ENCODE measurements around the gene PTPRE.

PTPRE gene

DNA sequence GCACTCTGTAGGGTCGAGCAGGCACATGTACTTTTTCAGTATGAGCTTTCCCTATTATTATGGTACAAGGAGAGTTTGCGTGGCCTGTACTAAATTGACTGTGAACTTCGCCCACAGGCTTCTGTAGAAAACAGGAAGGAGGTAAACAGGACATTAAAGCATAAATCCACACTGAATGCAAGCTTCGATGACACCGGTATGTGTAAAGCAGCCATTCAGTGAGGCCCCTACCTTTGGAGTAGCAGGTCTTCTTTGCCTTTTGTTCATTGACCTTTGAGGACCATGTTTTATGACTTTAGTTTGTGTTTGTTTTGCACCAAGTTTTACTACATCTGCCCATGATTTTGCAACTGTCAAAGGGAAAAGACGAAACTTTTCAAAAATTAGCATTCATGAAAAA is 204.8 kb downstream of the PTPRE start:
- DNase-seq (ENCODE audit: low read depth in 1 of 2, low spot score in 1 of 2) = no peak
- Histone ChIP-seq H3K27ac (replicated peaks) (no peak overlapping the region), H3K4me3 (replicated peaks; ENCODE audit: insufficient read depth, low read length) (no peak overlapping the region), H3K27me3 (ENCODE audit: insufficient read depth, poor library complexity, severe bottlenecking) (no peaks in the 10 kb centered on the region)
- TF ChIP-seq, protein P1, sequence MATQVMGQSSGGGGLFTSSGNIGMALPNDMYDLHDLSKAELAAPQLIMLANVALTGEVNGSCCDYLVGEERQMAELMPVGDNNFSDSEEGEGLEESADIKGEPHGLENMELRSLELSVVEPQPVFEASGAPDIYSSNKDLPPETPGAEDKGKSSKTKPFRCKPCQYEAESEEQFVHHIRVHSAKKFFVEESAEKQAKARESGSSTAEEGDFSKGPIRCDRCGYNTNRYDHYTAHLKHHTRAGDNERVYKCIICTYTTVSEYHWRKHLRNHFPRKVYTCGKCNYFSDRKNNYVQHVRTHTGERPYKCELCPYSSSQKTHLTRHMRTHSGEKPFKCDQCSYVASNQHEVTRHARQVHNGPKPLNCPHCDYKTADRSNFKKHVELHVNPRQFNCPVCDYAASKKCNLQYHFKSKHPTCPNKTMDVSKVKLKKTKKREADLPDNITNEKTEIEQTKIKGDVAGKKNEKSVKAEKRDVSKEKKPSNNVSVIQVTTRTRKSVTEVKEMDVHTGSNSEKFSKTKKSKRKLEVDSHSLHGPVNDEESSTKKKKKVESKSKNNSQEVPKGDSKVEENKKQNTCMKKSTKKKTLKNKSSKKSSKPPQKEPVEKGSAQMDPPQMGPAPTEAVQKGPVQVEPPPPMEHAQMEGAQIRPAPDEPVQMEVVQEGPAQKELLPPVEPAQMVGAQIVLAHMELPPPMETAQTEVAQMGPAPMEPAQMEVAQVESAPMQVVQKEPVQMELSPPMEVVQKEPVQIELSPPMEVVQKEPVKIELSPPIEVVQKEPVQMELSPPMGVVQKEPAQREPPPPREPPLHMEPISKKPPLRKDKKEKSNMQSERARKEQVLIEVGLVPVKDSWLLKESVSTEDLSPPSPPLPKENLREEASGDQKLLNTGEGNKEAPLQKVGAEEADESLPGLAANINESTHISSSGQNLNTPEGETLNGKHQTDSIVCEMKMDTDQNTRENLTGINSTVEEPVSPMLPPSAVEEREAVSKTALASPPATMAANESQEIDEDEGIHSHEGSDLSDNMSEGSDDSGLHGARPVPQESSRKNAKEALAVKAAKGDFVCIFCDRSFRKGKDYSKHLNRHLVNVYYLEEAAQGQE (IDR thresholded peaks at IDR 0.05; ENCODE audit: insufficient replicate concordance, low read depth) = no peak
- TF ChIP-seq, protein P2, sequence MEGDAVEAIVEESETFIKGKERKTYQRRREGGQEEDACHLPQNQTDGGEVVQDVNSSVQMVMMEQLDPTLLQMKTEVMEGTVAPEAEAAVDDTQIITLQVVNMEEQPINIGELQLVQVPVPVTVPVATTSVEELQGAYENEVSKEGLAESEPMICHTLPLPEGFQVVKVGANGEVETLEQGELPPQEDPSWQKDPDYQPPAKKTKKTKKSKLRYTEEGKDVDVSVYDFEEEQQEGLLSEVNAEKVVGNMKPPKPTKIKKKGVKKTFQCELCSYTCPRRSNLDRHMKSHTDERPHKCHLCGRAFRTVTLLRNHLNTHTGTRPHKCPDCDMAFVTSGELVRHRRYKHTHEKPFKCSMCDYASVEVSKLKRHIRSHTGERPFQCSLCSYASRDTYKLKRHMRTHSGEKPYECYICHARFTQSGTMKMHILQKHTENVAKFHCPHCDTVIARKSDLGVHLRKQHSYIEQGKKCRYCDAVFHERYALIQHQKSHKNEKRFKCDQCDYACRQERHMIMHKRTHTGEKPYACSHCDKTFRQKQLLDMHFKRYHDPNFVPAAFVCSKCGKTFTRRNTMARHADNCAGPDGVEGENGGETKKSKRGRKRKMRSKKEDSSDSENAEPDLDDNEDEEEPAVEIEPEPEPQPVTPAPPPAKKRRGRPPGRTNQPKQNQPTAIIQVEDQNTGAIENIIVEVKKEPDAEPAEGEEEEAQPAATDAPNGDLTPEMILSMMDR (IDR thresholded peaks at IDR 0.05; ENCODE audit: insufficient read depth, low read length) = no peak
- TF ChIP-seq GABPA (IDR thresholded peaks at IDR 0.05; ENCODE audit: low read depth) (no peak), POLR2AphosphoS5 (IDR thresholded peaks at IDR 0.05; ENCODE audit: low read depth) (no peak), SPI1 (IDR thresholded peaks at IDR 0.05; ENCODE audit: borderline replicate concordance, low read depth) (no peak)

DNA sequence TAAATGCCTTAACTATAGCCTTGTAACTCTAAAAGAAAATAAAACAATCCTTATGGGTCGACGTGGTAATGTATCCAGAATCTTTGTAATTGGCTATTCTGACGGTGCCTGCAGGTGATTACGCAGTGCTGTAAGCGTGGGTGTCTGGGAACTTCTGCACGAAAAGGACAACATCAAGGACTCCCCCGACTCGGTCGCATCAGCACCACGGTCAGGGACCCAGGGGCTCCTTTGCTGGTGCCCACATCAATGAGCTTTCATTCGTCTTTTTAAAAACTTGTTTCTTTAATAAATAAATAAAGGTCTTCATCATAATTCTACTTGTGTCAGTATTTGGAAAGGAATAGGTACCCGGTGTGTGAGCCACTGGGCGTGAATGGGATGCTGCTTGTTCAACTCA is 206.1 kb downstream of the PTPRE start:
- H3K27ac ChIP-seq (replicated peaks) = no peak overlapping the region
- no peaks in the 10 kb centered on the region for H3K27me3 ChIP-seq (ENCODE audit: insufficient read depth, poor library complexity, severe bottlenecking)
- TF ChIP-seq, protein P1 (IDR thresholded peaks at IDR 0.05; ENCODE audit: insufficient replicate concordance, low read depth) = peak; percentile 83
- TF ChIP-seq, protein P2 (IDR thresholded peaks at IDR 0.05; ENCODE audit: insufficient read depth, low read length) = no peak
- H3K4me3 ChIP-seq (replicated peaks; ENCODE audit: insufficient read depth, low read length) = no peak overlapping the region
- no peak for DNase-seq (ENCODE audit: low read depth in 1 of 2, low spot score in 1 of 2)

DNA sequence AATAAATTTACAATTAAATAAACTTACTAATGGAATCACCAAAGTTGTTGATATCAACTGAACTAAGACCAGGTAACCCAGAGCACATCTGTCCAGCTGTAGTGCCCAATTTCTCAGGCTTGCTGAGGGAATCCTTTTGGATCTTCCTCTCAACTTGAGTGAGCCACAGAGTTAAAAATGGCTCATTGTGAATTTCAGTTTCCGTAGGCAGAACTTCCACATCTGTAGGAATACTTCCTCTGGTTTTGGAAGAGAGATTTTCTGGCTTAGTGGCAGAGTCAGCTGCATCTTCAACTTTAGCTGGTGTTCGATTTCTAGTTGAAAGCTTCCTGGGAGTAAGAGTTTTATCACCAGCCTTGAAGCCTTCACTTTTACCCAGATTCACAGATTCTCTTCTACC is 208.0 kb downstream of the PTPRE start:
- Histone ChIP-seq H3K27me3 (ENCODE audit: insufficient read depth, poor library complexity, severe bottlenecking) (no peaks in the 10 kb centered on the region), H3K27ac (replicated peaks) (no peak overlapping the region), H3K4me3 (replicated peaks; ENCODE audit: insufficient read depth, low read length) (no peak overlapping the region)
- TF ChIP-seq POLR2AphosphoS5 (IDR thresholded peaks at IDR 0.05; ENCODE audit: low read depth) = no peak
- no peak for TF ChIP-seq GABPA (IDR thresholded peaks at IDR 0.05; ENCODE audit: low read depth)
- TF ChIP-seq, protein P1 (IDR thresholded peaks at IDR 0.05; ENCODE audit: insufficient replicate concordance, low read depth) = no peak
- TF ChIP-seq, protein P2 (IDR thresholded peaks at IDR 0.05; ENCODE audit: insufficient read depth, low read length) = no peak
- no peak for TF ChIP-seq SPI1 (IDR thresholded peaks at IDR 0.05; ENCODE audit: borderline replicate concordance, low read depth)
- DNase-seq (ENCODE audit: low read depth in 1 of 2, low spot score in 1 of 2) = no peak

Data from HL-60 (cell line).